ENCODE results near the gene KRTAP9-1. TPM values are rescaled to one million over a fixed set of nuclear protein-coding genes. Genes with fewer than 3 reads are reported as not detected.
A peak's percentile ranks its signal among the peaks of the same experiment; 100 is the strongest.
"Not testable (repeated sequence)": the region's sequence is repeated elsewhere in the genome, so short reads cannot be mapped to it uniquely, and the experiment has no call there.

The KRTAP9-1 gene
- total RNA-seq, 1 donor from 2014 or later = not detected

- H3K9me3 Mint-ChIP-seq (ENCODE audit: unreplicated experiment) = peaks cover 12% of the 10 kb centered on the region
- no peak for TF ChIP-seq CTCF (IDR thresholded peaks at IDR 0.05; ENCODE audit: partially characterized antibody, unreplicated experiment)
- no peak overlapping the region for H3K4me3 Mint-ChIP-seq (ENCODE audit: unreplicated experiment)
- peaks cover 12% of the 10 kb centered on the region for H3K36me3 Mint-ChIP-seq (ENCODE audit: unreplicated experiment)
- peaks cover 8% of the 10 kb centered on the region for H3K27me3 Mint-ChIP-seq (ENCODE audit: unreplicated experiment)
- no peaks in the 10 kb centered on the region for H3K4me1 Mint-ChIP-seq (ENCODE audit: low read depth, unreplicated experiment)
- no peak for DNase-seq
- no peak overlapping the region for H3K27ac Mint-ChIP-seq (ENCODE audit: unreplicated experiment)
Observed at GRCh38 chr17:41147531-41148204, 42.0 kb upstream of the KRTAP9-1 start.

GRCh38 chr17:41148971-41149651 lies 40.6 kb upstream of the KRTAP9-1 start:
- not testable (repeated sequence) for H3K4me3 Mint-ChIP-seq (ENCODE audit: unreplicated experiment); H3K36me3 Mint-ChIP-seq (ENCODE audit: unreplicated experiment); H3K9me3 Mint-ChIP-seq (ENCODE audit: unreplicated experiment); H3K4me1 Mint-ChIP-seq (ENCODE audit: low read depth, unreplicated experiment); H3K27me3 Mint-ChIP-seq (ENCODE audit: unreplicated experiment)
- DNase-seq = peak; percentile 22
- peak overlapping the region; percentile 23 for H3K27ac Mint-ChIP-seq (ENCODE audit: unreplicated experiment)

- H3K27ac Mint-ChIP-seq (ENCODE audit: unreplicated experiment) = peak within 1 kb of the TSS; percentile 23
- H3K9me3 Mint-ChIP-seq (ENCODE audit: unreplicated experiment) = peaks cover 8% of the 10 kb centered on the region
- H3K27me3 Mint-ChIP-seq (ENCODE audit: unreplicated experiment) = peaks cover 8% of the 10 kb centered on the region
- peaks cover 4% of the 10 kb centered on the region for H3K36me3 Mint-ChIP-seq (ENCODE audit: unreplicated experiment)
- no peak for TF ChIP-seq CTCF (IDR thresholded peaks at IDR 0.05; ENCODE audit: partially characterized antibody, unreplicated experiment)
- H3K4me3 Mint-ChIP-seq (ENCODE audit: unreplicated experiment) = no peak within 1 kb of the TSS
- DNase-seq = no peak
- no peaks in the 10 kb centered on the region for H3K4me1 Mint-ChIP-seq (ENCODE audit: low read depth, unreplicated experiment)
Observed at GRCh38 chr17:41149652-41149985, 40.1 kb upstream of the KRTAP9-1 start, which contains the start of gene KRTAP4-5. Gene KRTAP4-5 (minus strand): TSS chr17:41149825. CDS start chr17:41149767, 58 bp downstream.

- Mint-ChIP-seq H3K36me3 (ENCODE audit: unreplicated experiment) (peaks cover 4% of the 10 kb centered on the region), H3K4me1 (ENCODE audit: low read depth, unreplicated experiment) (no peaks in the 10 kb centered on the region), H3K27me3 (ENCODE audit: unreplicated experiment) (peaks cover 8% of the 10 kb centered on the region), H3K27ac (ENCODE audit: unreplicated experiment) (no peak overlapping the region), H3K9me3 (ENCODE audit: unreplicated experiment) (peaks cover 8% of the 10 kb centered on the region), H3K4me3 (ENCODE audit: unreplicated experiment) (no peak overlapping the region)
- no peak for DNase-seq
- TF ChIP-seq CTCF (IDR thresholded peaks at IDR 0.05; ENCODE audit: partially characterized antibody, unreplicated experiment) = no peak
Observed at GRCh38 chr17:41150026-41150425, 39.7 kb upstream of the KRTAP9-1 start.

- Mint-ChIP-seq H3K4me1 (ENCODE audit: low read depth, unreplicated experiment) (no peaks in the 10 kb centered on the region), H3K4me3 (ENCODE audit: unreplicated experiment) (no peak overlapping the region), H3K9me3 (ENCODE audit: unreplicated experiment) (peaks cover 8% of the 10 kb centered on the region), H3K27me3 (ENCODE audit: unreplicated experiment) (peaks cover 8% of the 10 kb centered on the region), H3K36me3 (ENCODE audit: unreplicated experiment) (peaks cover 4% of the 10 kb centered on the region), H3K27ac (ENCODE audit: unreplicated experiment) (no peak overlapping the region)
- no peak for DNase-seq
- TF ChIP-seq CTCF (IDR thresholded peaks at IDR 0.05; ENCODE audit: partially characterized antibody, unreplicated experiment) = no peak
Observed at GRCh38 chr17:41151525-41151924, 38.2 kb upstream of the KRTAP9-1 start.
